Neural cell (in vitro differentiated cells): ENCODE data around the gene STAT3. TPM values are rescaled to one million over a fixed set of nuclear protein-coding genes. Genes with fewer than 3 reads are reported as not detected.

Experiments used
- H2AFZ ChIP-seq: fragments of 200-600, 300-800 bp; sonication (generic), shearing (Covaris generic); 2 replicates; pipeline ENCODE4 v1.6.0; 2014; ENCODE audit warnings: low read depth, mild to moderate bottlenecking, antibody characterized with exemption, low read length, moderate library complexity
- H3F3A ChIP-seq: fragments of 200-600 bp; shearing (Covaris generic); 2 replicates; pipeline ENCODE4 v1.6.1; 2016; ENCODE audit warnings: mild to moderate bottlenecking, moderate library complexity, mixed read lengths, antibody characterized with exemption, low read length; ENCODE audit not compliant: insufficient read depth, poor library complexity, severe bottlenecking
- H3K27ac ChIP-seq: fragments of 200-600, 300-800 bp; sonication (generic), shearing (Covaris generic); 2 replicates; pipeline ENCODE4 v1.5.1; 2014; ENCODE audit warnings: mild to moderate bottlenecking, low read length, moderate library complexity
- H3K27me3 ChIP-seq: fragments of 300-800, 200-600 bp; sonication (generic), shearing (Covaris generic); 2 replicates; pipeline ENCODE4 v1.6.0; 2014; ENCODE audit warnings: mild to moderate bottlenecking, low read depth, low read length, moderate library complexity; ENCODE audit not compliant: insufficient read depth
- H3K36me3 ChIP-seq: fragments of 300-800, 200-600 bp; sonication (generic), shearing (Covaris generic); 2 replicates; pipeline ENCODE4 v1.5.1; 2014; ENCODE audit warnings: mild to moderate bottlenecking, antibody characterized with exemption, low read length, moderate library complexity; ENCODE audit not compliant: insufficient read depth
- H3K4me2 ChIP-seq: fragments of 300-800, 200-600 bp; sonication (generic), shearing (Covaris generic); 2 replicates; pipeline ENCODE4 v1.6.0; 2014; ENCODE audit warnings: mild to moderate bottlenecking, low read length
- H3K4me3 ChIP-seq: fragments of 300-800, 200-600 bp; sonication (generic), shearing (Covaris generic); 2 replicates; pipeline ENCODE4 v1.5.1; 2014; ENCODE audit warnings: mild to moderate bottlenecking, low read length, moderate library complexity
- H3K79me2 ChIP-seq: fragments of 200-600 bp; shearing (Covaris generic); replicated peaks from 2 replicates; pipeline ENCODE4 v1.6.0; 2014; ENCODE audit warnings: mild to moderate bottlenecking, low read length, moderate library complexity; ENCODE audit not compliant: insufficient read depth
- H3K9ac ChIP-seq: fragments of 300-800, 200-600 bp; sonication (generic), shearing (Covaris generic); 2 replicates; pipeline ENCODE4 v1.6.1; 2016; ENCODE audit warnings: mild to moderate bottlenecking, low read length, mixed read lengths
- H3K9me2 ChIP-seq: fragments of 200-600 bp; shearing (Covaris generic); 2 replicates; pipeline ENCODE4 v1.6.1; 2016; ENCODE audit warnings: mild to moderate bottlenecking, low read length, mixed read lengths; ENCODE audit not compliant: insufficient read depth
- H3K9me3 ChIP-seq: fragments of 200-600, 300-800 bp; sonication (generic), shearing (Covaris generic); 2 replicates; pipeline ENCODE4 v1.6.1; 2016; ENCODE audit warnings: mild to moderate bottlenecking, mixed run types, low read length, moderate library complexity, mixed read lengths
- H4K20me1 ChIP-seq: fragments of 200-600 bp; shearing (Covaris generic); 2 replicates; pipeline ENCODE4 v1.6.1; 2016; ENCODE audit warnings: mild to moderate bottlenecking, mixed run types; ENCODE audit not compliant: insufficient read depth
- CTCF ChIP-seq: fragments of 450-650 bp; IDR thresholded peaks from 2 replicates; pipeline ENCODE4 v1.5.1; 2014; ENCODE audit warnings: antibody characterized with exemption, mild to moderate bottlenecking, moderate library complexity; ENCODE audit not compliant: poor library complexity, severe bottlenecking
- EP300 ChIP-seq: fragments of 450-650 bp; conservative IDR thresholded peaks from 2 replicates; pipeline ENCODE4 v1.6.1; 2014; ENCODE audit warnings: antibody characterized with exemption, mild to moderate bottlenecking, moderate library complexity; ENCODE audit not compliant: poor library complexity, severe bottlenecking
- EZH2 ChIP-seq: fragments of 200-600, 300-800 bp; shearing (Covaris generic), sonication (generic); IDR thresholded peaks from 2 replicates; pipeline ENCODE4 v1.6.1; 2014; ENCODE audit warnings: antibody characterized with exemption, low read length, borderline replicate concordance, mild to moderate bottlenecking; ENCODE audit not compliant: insufficient read depth, poor library complexity, severe bottlenecking
- MXI1 ChIP-seq: fragments of 450-650 bp; conservative IDR thresholded peaks from 2 replicates; pipeline ENCODE4 v1.6.1; 2014; ENCODE audit warnings: antibody characterized with exemption, mild to moderate bottlenecking; ENCODE audit not compliant: poor library complexity, severe bottlenecking
- POLR2AphosphoS5 ChIP-seq: IDR thresholded peaks from 2 replicates; pipeline ENCODE4 v1.6.1; 2012
- RAD21 ChIP-seq: fragments of 450-650 bp; conservative IDR thresholded peaks from 2 replicates; pipeline ENCODE4 v1.6.1; 2014; ENCODE audit warnings: antibody characterized with exemption, mild to moderate bottlenecking, moderate library complexity
- REST ChIP-seq: IDR thresholded peaks from 2 replicates; pipeline ENCODE4 v1.6.1; 2012; ENCODE audit warnings: borderline replicate concordance
- SMC3 ChIP-seq: fragments of 450-650 bp; conservative IDR thresholded peaks from 2 replicates; pipeline ENCODE4 v1.6.1; 2014; ENCODE audit warnings: antibody characterized with exemption, mild to moderate bottlenecking, moderate library complexity; ENCODE audit not compliant: poor library complexity
- TAF1 ChIP-seq: IDR thresholded peaks from 2 replicates; pipeline ENCODE4 v1.6.1; 2012; ENCODE audit warnings: low read depth
- polyA plus RNA-seq: library from polyadenylated mRNA; depleted of rRNA; stranded (reverse); fragments of >200 nt; gene quantifications from 2 replicates; pipeline ENCODE4 v1.2.3, GENCODE V29; 2014

Gene STAT3
- polyA plus RNA-seq, 1 donor from 2014 or later: 24.2 TPM

GRCh38 chr17:42411361-42411760 is 23.1 kb upstream of the STAT3 start:
- no peak overlapping the region for H2AFZ ChIP-seq
- no peak overlapping the region for H3K4me3 ChIP-seq
- no peaks in the 10 kb centered on the region for H3K36me3 ChIP-seq
- H3K27ac ChIP-seq: no peak overlapping the region
- no peak overlapping the region for H3K4me2 ChIP-seq
- no peaks in the 10 kb centered on the region for H3F3A ChIP-seq
- no peaks in the 10 kb centered on the region for H3K9me3 ChIP-seq
- H3K27me3 ChIP-seq: no peaks in the 10 kb centered on the region
- H3K9ac ChIP-seq: no peak overlapping the region
- TF ChIP-seq SMC3: no peak
- TF ChIP-seq POLR2AphosphoS5: no peak
- no peak for TF ChIP-seq MXI1
- TF ChIP-seq REST: no peak
- TF ChIP-seq EP300: no peak
- TF ChIP-seq CTCF: no peak
- no peaks in the 10 kb centered on the region for H3K79me2 ChIP-seq
- no peaks in the 10 kb centered on the region for H4K20me1 ChIP-seq
- no peaks in the 10 kb centered on the region for H3K9me2 ChIP-seq

GRCh38 chr17:42410319-42410685 is 22.1 kb upstream of the STAT3 start:
- Histone ChIP-seq H3K4me2 (no peak overlapping the region), H3K36me3 (no peaks in the 10 kb centered on the region), H3K4me3 (no peak overlapping the region), H3K27me3 (no peaks in the 10 kb centered on the region), H3K9me3 (no peaks in the 10 kb centered on the region), H4K20me1 (no peaks in the 10 kb centered on the region), H3K9me2 (no peaks in the 10 kb centered on the region), H3K79me2 (no peaks in the 10 kb centered on the region), H3K27ac (no peak overlapping the region), H3K9ac (no peak overlapping the region), H3F3A (no peaks in the 10 kb centered on the region), H2AFZ (no peak overlapping the region)
- TF ChIP-seq EZH2: no peak
- TF ChIP-seq REST: no peak
- TF ChIP-seq SMC3: no peak
- no peak for TF ChIP-seq EP300
- TF ChIP-seq RAD21: no peak
- no peak for TF ChIP-seq MXI1
- TF ChIP-seq POLR2AphosphoS5: no peak
- no peak for TF ChIP-seq CTCF
- no peak for TF ChIP-seq TAF1
